HCT116 (cell line): ENCODE measurements around the gene ST3GAL3. TPM values are rescaled to one million over a fixed set of nuclear protein-coding genes. Genes with fewer than 3 reads are reported as not detected.

Experiments
- ATAC-seq: fragments of 200-7000 bp; cut with Tn5 transposase; 2 replicates; pipeline ENCODE4 v1.9.1; 2020; ENCODE audit warnings: mild to moderate bottlenecking, moderate library complexity
- BruUV-seq: library from RNA; stranded (reverse); fragments of 400-500 nt; replicated peaks from 2 replicates; lab custom pipeline; 2021; lab: Mats Ljungman, UMichigan
- CTCF ChIA-PET: fragments of 300-600 bp; sonication (Branson Sonifier 250); formaldehyde crosslinking; loops from one replicate; lab custom pipeline; 2021; ENCODE audit warnings: antibody characterized with exemption; lab: Charles Lee
- POLR2A ChIA-PET: fragments of 300-600, 350-600 bp; sonication (Branson Sonifier 250); formaldehyde crosslinking; loops from one replicate; lab custom pipeline; 2021; ENCODE audit warnings: antibody characterized with exemption; lab: Charles Lee
- RAD21 ChIA-PET, 2 experiments: fragments of 300-600 bp; sonication (Branson Sonifier 250); formaldehyde crosslinking; loops; one replicate each; lab custom pipeline; 2023; ENCODE audit warnings: low total read pairs in 2 of 2; ENCODE audit not compliant: uncharacterized antibody in 2 of 2, unreplicated experiment in 2 of 2, low non-redundant PET in 1 of 2; lab: Charles Lee
- DNase-seq: peaks from one replicate; pipeline ENCODE4 v3.0.0-alpha.2; 2010; ENCODE audit warnings: low read depth, low spot score
- H2AFZ ChIP-seq: fragments of 200-600 bp; shearing (Covaris generic), sonication (generic); 2 replicates; pipeline ENCODE4 v1.6.1; 2017; ENCODE audit warnings: low read depth, mixed run types, mixed read lengths, antibody characterized with exemption, low read length; ENCODE audit not compliant: poor library complexity, severe bottlenecking
- H3K27ac ChIP-seq: 2 replicates; pipeline ENCODE4 v1.5.1; 2012; ENCODE audit warnings: low read depth, low read length
- H3K27me3 ChIP-seq: fragments of 200-600 bp; sonication (generic); 2 replicates; pipeline ENCODE4 v1.6.1; 2016; ENCODE audit warnings: mixed run types, low read length, mixed read lengths; ENCODE audit not compliant: insufficient read depth
- H3K36me3 ChIP-seq, 2 experiments: fragments of 200-500 bp in 1 of 2; fragments of 200-600 bp in 1 of 2; sonication (Bioruptor generic) in 1 of 2; sonication (generic) in 1 of 2; 2 replicates each; pipeline versions ENCODE4 v1.5.1 to v1.6.1; 2014 to 2016; ENCODE audit warnings: low read length in 2 of 2, inconsistent platforms in 1 of 2, mixed read lengths in 1 of 2, mixed run types in 1 of 2; ENCODE audit not compliant: insufficient read depth in 2 of 2, control insufficient read depth in 1 of 2
- H3K4me1 ChIP-seq, 2 experiments: fragments of 200-600 bp in 1 of 2; sonication (generic) in 1 of 2; 2 replicates each; pipeline versions ENCODE4 v1.5.1 to v1.6.1; 2012 to 2017; ENCODE audit warnings: low read length in 2 of 2, inconsistent platforms in 1 of 2, mild to moderate bottlenecking in 1 of 2, mixed read lengths in 1 of 2, mixed run types in 1 of 2, moderate library complexity in 1 of 2; ENCODE audit not compliant: insufficient read depth in 2 of 2, control insufficient read depth in 1 of 2
- H3K4me2 ChIP-seq: fragments of 200-600 bp; sonication (generic); 2 replicates; pipeline ENCODE4 v1.6.1; 2017; ENCODE audit warnings: mixed run types, low read length, mixed read lengths
- H3K4me3 ChIP-seq, 2 experiments: fragments of 200-600 bp in 1 of 2; sonication (generic) in 1 of 2; replicated peaks in 1 of 2; 2 replicates each; pipeline ENCODE4 v1.5.1; 2011 to 2016; ENCODE audit warnings: low read length in 2 of 2, control low read depth in 1 of 2, low read depth in 1 of 2, mild to moderate bottlenecking in 1 of 2, mixed read lengths in 1 of 2, mixed run types in 1 of 2
- H3K79me2 ChIP-seq: fragments of 200-600 bp; sonication (generic); 2 replicates; pipeline ENCODE4 v1.6.1; 2017; ENCODE audit warnings: mild to moderate bottlenecking, mixed run types, low read length, moderate library complexity, mixed read lengths; ENCODE audit not compliant: insufficient read depth
- H3K9ac ChIP-seq: fragments of 200-600 bp; sonication (generic); 2 replicates; pipeline ENCODE4 v1.6.1; 2016; ENCODE audit warnings: low read length, mixed read lengths
- H3K9me2 ChIP-seq: fragments of 200-600 bp; sonication (generic), shearing (Covaris generic); 2 replicates; pipeline ENCODE4 v1.6.1; 2017; ENCODE audit warnings: mixed run types, mild to moderate bottlenecking, moderate library complexity; ENCODE audit not compliant: insufficient read depth
- H3K9me3 ChIP-seq, 2 experiments: fragments of 200-500 bp in 1 of 2; fragments of 200-600 bp in 1 of 2; sonication (Bioruptor generic) in 1 of 2; sonication (generic) in 1 of 2; 2 replicates each; pipeline ENCODE4 v1.6.1; 2014 to 2017; ENCODE audit warnings: low read length in 2 of 2, mixed read lengths in 2 of 2, inconsistent platforms in 1 of 2, low read depth in 1 of 2, mild to moderate bottlenecking in 1 of 2, mixed run types in 1 of 2, moderate library complexity in 1 of 2; ENCODE audit not compliant: control insufficient read depth in 1 of 2, insufficient read depth in 1 of 2
- H4K20me1 ChIP-seq: fragments of 200-600 bp; sonication (generic), shearing (Covaris generic); 2 replicates; pipeline ENCODE4 v1.6.1; 2017; ENCODE audit warnings: mixed run types, mild to moderate bottlenecking, moderate library complexity; ENCODE audit not compliant: insufficient read depth
- CBX3 ChIP-seq: IDR thresholded peaks from 2 replicates; pipeline ENCODE4 v1.6.1; 2012; ENCODE audit warnings: low read depth
- ELF1 ChIP-seq: IDR thresholded peaks from 2 replicates; pipeline ENCODE4 v1.6.1; 2012; ENCODE audit warnings: low read depth, borderline replicate concordance
- EZH2 ChIP-seq: fragments of 200-600 bp; sonication (generic); IDR thresholded peaks from 2 replicates; pipeline ENCODE4 v1.6.1; 2017; ENCODE audit warnings: antibody characterized with exemption, mixed run types
- FOSL1 ChIP-seq: IDR thresholded peaks from 2 replicates; pipeline ENCODE4 v1.6.1; 2012; ENCODE audit warnings: low read depth
- POLR2AphosphoS5 ChIP-seq: IDR thresholded peaks from 2 replicates; pipeline ENCODE4 v1.6.1; 2011; ENCODE audit warnings: mild to moderate bottlenecking, low read depth, low read length, moderate library complexity
- SIN3A ChIP-seq: IDR thresholded peaks from 2 replicates; pipeline ENCODE4 v1.6.1; 2012; ENCODE audit warnings: low read depth
- SP1 ChIP-seq: IDR thresholded peaks from 2 replicates; pipeline ENCODE4 v1.6.1; 2012; ENCODE audit warnings: low read depth
- ZBTB33 ChIP-seq: IDR thresholded peaks from 2 replicates; pipeline ENCODE4 v1.6.1; 2011; ENCODE audit warnings: mild to moderate bottlenecking, low read length, moderate library complexity; ENCODE audit not compliant: insufficient replicate concordance; ENCODE audit errors: extremely low read depth
- ZNF274 ChIP-seq: fragments of 200-500 bp; sonication (Bioruptor generic); IDR thresholded peaks from 2 replicates; pipeline ENCODE4 v1.6.1; 2014; ENCODE audit warnings: mild to moderate bottlenecking, low read depth, low read length, inconsistent platforms
- intact Hi-C: fragments of 100-400 bp; cut with micrococcal nuclease; formaldehyde crosslinking; loops from 2 replicates; pipeline ENCODE4 v1.10.0; 2022
- total RNA-seq: library from RNA; stranded (reverse); gene quantifications from one replicate; pipeline ENCODE4 v1.2.1, GENCODE V29; 2021; ENCODE audit not compliant: unreplicated experiment
- TF ChIP-seq, protein P1 (sequence below): IDR thresholded peaks from 2 replicates; pipeline ENCODE4 v1.6.1; 2012

Gene ST3GAL3
- total RNA-seq, 1 experiment from 2014 or later, result 7.2 TPM

- H3K27ac ChIP-seq, result no peak overlapping the region
- intact Hi-C loops, result no loop called here
- H3K9ac ChIP-seq, result no peak overlapping the region
- ChIA-PET POLR2A (interaction anchor here (4.8 kb wide), 1 partner anchor 167 kb away, joined by 45 read pairs; the partner anchor contains the start of gene ARTN), CTCF (interaction anchor here (1.2 to 9.2 kb wide), 3 partner anchors 8 to 269 kb away, joined by 4 to 479 read pairs (median 5); partner anchors contain the start of gene ARTN), RAD21 (interaction anchor here in 1 of 2 experiments (4.7 kb wide), 1 partner anchor 167 kb away, joined by 109 read pairs; the partner anchor contains the start of gene ARTN)
- H3K4me1 ChIP-seq, result peaks cover 0 to 21% of the 10 kb centered on the region in 2 experiments; a peak in 3 of 4 replicates
- H3K27me3 ChIP-seq, result no peaks in the 10 kb centered on the region
- no peak for DNase-seq
- no peak overlapping the region for H2AFZ ChIP-seq
- ATAC-seq, result no peak
- no peaks in the 10 kb centered on the region for H3K9me2 ChIP-seq
- BruUV-seq, result no TSS peak
- no peaks in the 10 kb centered on the region for H3K79me2 ChIP-seq
- no peaks in the 10 kb centered on the region for H3K36me3 ChIP-seq
- no peaks in the 10 kb centered on the region for H4K20me1 ChIP-seq
- H3K9me3 ChIP-seq, result no peaks in the 10 kb centered on the region
- H3K4me3 ChIP-seq, result no peak overlapping the region
- H3K4me2 ChIP-seq, result no peak overlapping the region
- TF ChIP-seq CBX3 (no peak), ELF1 (no peak), ZBTB33 (no peak), POLR2AphosphoS5 (no peak), ZNF274 (no peak), SP1 (no peak), EZH2 (no peak), SIN3A (no peak), FOSL1 (no peak)
- TF ChIP-seq, protein P1, sequence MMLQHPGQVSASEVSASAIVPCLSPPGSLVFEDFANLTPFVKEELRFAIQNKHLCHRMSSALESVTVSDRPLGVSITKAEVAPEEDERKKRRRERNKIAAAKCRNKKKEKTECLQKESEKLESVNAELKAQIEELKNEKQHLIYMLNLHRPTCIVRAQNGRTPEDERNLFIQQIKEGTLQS, result no peak
These were observed 59.6 kb downstream of the ST3GAL3 start for GRCh38 chr1:43766818-43767525.
